CD14-positive monocyte (primary cell): ENCODE measurements around the gene PCNA. TPM values are rescaled to one million over a fixed set of nuclear protein-coding genes. Genes with fewer than 3 reads are reported as not detected.

Experiments
- DNase-seq, 3 donors: peaks; one replicate each; pipeline ENCODE4 v3.0.0-alpha.2; 2011 to 2022
- H2AFZ ChIP-seq: 2 replicates; pipeline ENCODE4 v1.6.0; 2012; ENCODE audit warnings: mild to moderate bottlenecking, low read depth, low read length, inconsistent platforms; ENCODE audit not compliant: insufficient read depth, poor library complexity, severe bottlenecking
- H3K27ac ChIP-seq, 2 donors: 1 replicate in 1 of 2; 2 replicates in 1 of 2; pipeline ENCODE4 v1.5.1; 2012 to 2013; ENCODE audit warnings: low read length in 2 of 2, control low read depth in 1 of 2, inconsistent platforms in 1 of 2, low read depth in 1 of 2, mild to moderate bottlenecking in 1 of 2
- H3K27me3 ChIP-seq, 2 donors: one replicate each; pipeline versions ENCODE4 v1.6.0 to v1.6.1; 2011 to 2013; ENCODE audit warnings: low read length in 2 of 2; ENCODE audit not compliant: control insufficient read depth in 2 of 2, insufficient read depth in 2 of 2
- H3K36me3 ChIP-seq, 2 donors: replicated peaks in 1 of 2; 1 replicate in 1 of 2; 2 replicates in 1 of 2; pipeline versions ENCODE4 v1.5.1 to v1.6.1; 2012 to 2013; ENCODE audit warnings: low read length in 2 of 2, control low read depth in 1 of 2, inconsistent platforms in 1 of 2, mild to moderate bottlenecking in 1 of 2; ENCODE audit not compliant: insufficient read depth in 2 of 2, control insufficient read depth in 1 of 2
- H3K4me1 ChIP-seq, 2 donors: 1 replicate in 1 of 2; 2 replicates in 1 of 2; pipeline versions ENCODE4 v1.5.1 to v1.6.1; 2012 to 2013; ENCODE audit warnings: low read length in 2 of 2, control low read depth in 1 of 2, inconsistent platforms in 1 of 2, mild to moderate bottlenecking in 1 of 2, moderate library complexity in 1 of 2; ENCODE audit not compliant: insufficient read depth in 2 of 2, control insufficient read depth in 1 of 2
- H3K4me2 ChIP-seq: replicated peaks from 2 replicates; pipeline ENCODE3; 2012; ENCODE audit warnings: low read length, moderate library complexity, mild to moderate bottlenecking; ENCODE audit not compliant: poor library complexity, severe bottlenecking; ENCODE audit errors: extremely low read depth
- H3K4me3 ChIP-seq, 3 experiments: fragments of 200-600 bp in 1 of 3; sonication (generic) in 1 of 3; replicated peaks in 1 of 3; 1 replicate in 2 of 3; 2 replicates in 1 of 3; pipeline ENCODE4 v1.5.1; 2011 to 2013; ENCODE audit warnings: low read length in 3 of 3, mild to moderate bottlenecking in 3 of 3, control low read depth in 2 of 3, low read depth in 2 of 3, inconsistent platforms in 1 of 3, moderate library complexity in 1 of 3
- H3K79me2 ChIP-seq: 2 replicates; pipeline ENCODE4 v1.6.0; 2012; ENCODE audit warnings: mild to moderate bottlenecking, control low read depth, inconsistent platforms, low read length, moderate library complexity; ENCODE audit not compliant: insufficient read depth
- H3K9ac ChIP-seq: 2 replicates; pipeline ENCODE4 v1.6.0; 2017; ENCODE audit warnings: low read length, mild to moderate bottlenecking; ENCODE audit not compliant: insufficient read depth, poor library complexity, severe bottlenecking
- H3K9me3 ChIP-seq, 2 donors: replicated peaks in 1 of 2; 1 replicate in 1 of 2; 2 replicates in 1 of 2; pipeline versions ENCODE4 v1.5.1 to v1.6.1; 2012 to 2013; ENCODE audit warnings: low read length in 2 of 2, control low read depth in 1 of 2; ENCODE audit not compliant: control insufficient read depth in 1 of 2, insufficient read depth in 1 of 2
- H4K20me1 ChIP-seq: 2 replicates; pipeline ENCODE4 v1.6.0; 2012; ENCODE audit warnings: mild to moderate bottlenecking, low read length, control low read depth, moderate library complexity; ENCODE audit not compliant: insufficient read depth
- H3K27ac Mint-ChIP-seq, 7 donors: one replicate each; pipeline ENCODE4 v1.8.0; 2020; ENCODE audit warnings: mild to moderate bottlenecking in 7 of 7, mixed read lengths in 7 of 7, moderate library complexity in 6 of 7, inconsistent platforms in 2 of 7
- H3K27me3 Mint-ChIP-seq, 3 donors: one replicate each; pipeline ENCODE4 v1.8.0; 2021 to 2022; ENCODE audit warnings: low read depth in 3 of 3, mild to moderate bottlenecking in 3 of 3, mixed read lengths in 3 of 3, moderate library complexity in 3 of 3, inconsistent platforms in 1 of 3
- H3K36me3 Mint-ChIP-seq, 2 donors: one replicate each; pipeline ENCODE4 v1.8.0; 2020; ENCODE audit warnings: mixed read lengths in 2 of 2, inconsistent platforms in 1 of 2, mild to moderate bottlenecking in 1 of 2
- H3K4me1 Mint-ChIP-seq: one replicate; pipeline ENCODE4 v1.8.0; 2020; ENCODE audit warnings: mild to moderate bottlenecking, mixed read lengths
- H3K4me3 Mint-ChIP-seq, 2 donors: one replicate each; pipeline ENCODE4 v1.8.0; 2020; ENCODE audit warnings: mild to moderate bottlenecking in 2 of 2, mixed read lengths in 2 of 2, moderate library complexity in 1 of 2
- H3K9me3 Mint-ChIP-seq, 7 donors: one replicate each; pipeline ENCODE4 v1.8.0; 2020 to 2022; ENCODE audit warnings: mixed read lengths in 7 of 7, mild to moderate bottlenecking in 6 of 7, moderate library complexity in 6 of 7, inconsistent platforms in 2 of 7
- WGBS: methylation state at CpG from one replicate; pipeline ENCODE4 v1.1.5; 2013; ENCODE audit warnings: missing lambda C conversion rate; ENCODE audit not compliant: insufficient coverage; 5-methylcytosine and 5-hydroxymethylcytosine counted together
- intact Hi-C, 2 donors: fragments of 100-400 bp; cut with micrococcal nuclease; formaldehyde crosslinking; loops; one replicate each; pipeline versions ENCODE4 v1.15.0 to v1.15.1; 2023
- polyA plus RNA-seq, 3 donors: library from polyadenylated mRNA; depleted of rRNA in 1 of 3; unstranded in 2 of 3; stranded (reverse) in 1 of 3; fragments of 300-500 nt in 2 of 3; fragments of >200 nt in 1 of 3; fragmentation: Illumina TruSeq in 2 of 3; gene quantifications; 1 replicate in 2 of 3; 2 replicates in 1 of 3; pipeline ENCODE4 v1.2.3, GENCODE V29; 2012 to 2021
- TF ChIP-seq, protein P1 (sequence below): fragments of 200-600 bp; IDR thresholded peaks from one replicate; pipeline ENCODE4 v1.8.0; 2022; ENCODE audit warnings: antibody characterized with exemption, mild to moderate bottlenecking

The PCNA gene
- polyA plus RNA-seq, 3 donors, result 27.9 to 35.0 (median 30.8) TPM

DNA sequence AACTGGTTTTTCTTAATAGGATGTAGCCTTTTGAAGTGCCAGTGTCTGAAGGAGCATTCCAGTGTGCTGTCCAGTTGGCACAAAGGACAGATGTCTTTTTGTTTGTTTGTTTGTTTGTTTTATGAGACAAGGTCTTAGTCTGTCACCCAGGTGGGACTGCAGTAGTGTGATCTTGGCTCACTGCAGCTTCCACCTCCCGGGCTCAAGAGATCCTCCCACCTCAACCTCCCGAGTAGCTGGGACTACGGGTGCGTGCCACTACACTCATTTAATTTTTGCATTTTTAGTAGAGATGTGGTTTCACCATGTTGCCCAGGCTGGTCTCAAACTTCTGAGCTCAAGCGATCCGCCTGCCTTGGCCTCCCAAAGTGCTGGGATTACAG, 34.8 kb upstream of the PCNA start:
- no peak for DNase-seq
- Histone ChIP-seq H3K4me1 (peaks cover 9 to 33% of the 10 kb centered on the region in 2 donors), H3K4me3 (no peak overlapping the region), H3K79me2 (peaks cover 97% of the 10 kb centered on the region), H3K9me3 (no peaks in the 10 kb centered on the region), H4K20me1 (peaks cover 62% of the 10 kb centered on the region), H3K4me2 (no peak overlapping the region), H3K27ac (no peak overlapping the region), H2AFZ (no peak overlapping the region), H3K36me3 (peaks cover 4 to 10% of the 10 kb centered on the region in 2 donors), H3K9ac (no peak overlapping the region), H3K27me3 (no peaks in the 10 kb centered on the region)
- WGBS, result 100% methylated on average over 4 of the region's 6 CpGs
- Mint-ChIP-seq H3K27ac (peak overlapping the region in 1 of 7 donors; percentile 43), H3K4me3 (no peak overlapping the region), H3K27me3 (no peaks in the 10 kb centered on the region), H3K36me3 (peaks cover 10 to 37% of the 10 kb centered on the region in 2 donors), H3K4me1 (peaks cover 36% of the 10 kb centered on the region), H3K9me3 (peaks cover 0 to 2% (median 0%) of the 10 kb centered on the region in 7 donors)
- intact Hi-C loops, result no loop called here
- TF ChIP-seq, protein P1, sequence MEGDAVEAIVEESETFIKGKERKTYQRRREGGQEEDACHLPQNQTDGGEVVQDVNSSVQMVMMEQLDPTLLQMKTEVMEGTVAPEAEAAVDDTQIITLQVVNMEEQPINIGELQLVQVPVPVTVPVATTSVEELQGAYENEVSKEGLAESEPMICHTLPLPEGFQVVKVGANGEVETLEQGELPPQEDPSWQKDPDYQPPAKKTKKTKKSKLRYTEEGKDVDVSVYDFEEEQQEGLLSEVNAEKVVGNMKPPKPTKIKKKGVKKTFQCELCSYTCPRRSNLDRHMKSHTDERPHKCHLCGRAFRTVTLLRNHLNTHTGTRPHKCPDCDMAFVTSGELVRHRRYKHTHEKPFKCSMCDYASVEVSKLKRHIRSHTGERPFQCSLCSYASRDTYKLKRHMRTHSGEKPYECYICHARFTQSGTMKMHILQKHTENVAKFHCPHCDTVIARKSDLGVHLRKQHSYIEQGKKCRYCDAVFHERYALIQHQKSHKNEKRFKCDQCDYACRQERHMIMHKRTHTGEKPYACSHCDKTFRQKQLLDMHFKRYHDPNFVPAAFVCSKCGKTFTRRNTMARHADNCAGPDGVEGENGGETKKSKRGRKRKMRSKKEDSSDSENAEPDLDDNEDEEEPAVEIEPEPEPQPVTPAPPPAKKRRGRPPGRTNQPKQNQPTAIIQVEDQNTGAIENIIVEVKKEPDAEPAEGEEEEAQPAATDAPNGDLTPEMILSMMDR, result no peak

DNA sequence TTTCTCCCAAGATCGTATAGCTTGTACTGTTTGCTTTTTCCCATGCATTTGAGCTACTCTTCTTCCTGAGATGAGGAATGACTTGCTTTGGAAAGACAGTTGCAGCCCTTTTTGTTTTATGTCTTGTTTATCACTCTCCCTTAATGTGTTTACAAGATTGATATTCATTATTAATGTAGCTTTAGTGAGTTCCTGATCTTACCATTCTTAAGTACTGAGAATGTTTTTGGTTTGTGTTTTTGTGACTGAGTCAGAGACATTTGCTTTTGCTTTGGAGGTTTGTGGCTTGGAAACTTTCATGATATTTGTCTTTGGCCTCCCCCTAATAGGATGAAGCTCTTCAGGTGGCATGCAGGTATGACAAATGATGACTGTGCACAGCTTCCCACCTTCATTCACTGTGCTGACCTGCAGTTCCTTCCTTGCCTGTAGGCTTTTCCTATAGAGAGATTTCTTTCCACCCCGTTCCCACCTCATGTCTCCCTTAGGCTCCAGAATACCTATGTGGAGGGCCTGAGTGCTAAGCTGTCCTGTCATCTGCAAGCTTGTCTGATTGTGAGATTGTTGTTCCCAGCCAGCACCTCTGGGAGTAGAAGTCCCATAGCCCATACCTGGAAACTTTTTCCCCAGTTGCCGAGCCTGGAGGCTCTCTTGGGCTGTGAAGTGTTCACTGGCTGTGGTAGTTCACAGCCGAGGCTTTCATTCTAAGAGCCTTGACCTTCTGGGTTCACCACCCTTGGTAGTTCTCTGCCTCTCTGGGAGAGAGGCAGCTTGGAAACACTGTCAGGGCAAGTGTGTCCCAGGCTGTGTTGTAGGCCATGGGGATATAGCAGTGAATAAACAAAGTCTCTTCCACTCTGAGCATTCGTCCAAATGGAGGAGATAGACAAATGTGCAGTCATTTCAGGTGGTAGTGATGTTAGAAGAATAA, 34.1 kb upstream of the PCNA start:
- Histone ChIP-seq H3K4me1 (peaks cover 9 to 32% of the 10 kb centered on the region in 2 donors), H3K27me3 (no peaks in the 10 kb centered on the region), H3K4me2 (no peak overlapping the region), H3K36me3 (peaks cover 4 to 10% of the 10 kb centered on the region in 2 donors), H3K79me2 (peaks cover 100% of the 10 kb centered on the region), H3K4me3 (no peak overlapping the region), H3K9me3 (no peaks in the 10 kb centered on the region), H2AFZ (no peak overlapping the region), H4K20me1 (peaks cover 62% of the 10 kb centered on the region), H3K27ac (no peak overlapping the region), H3K9ac (no peak overlapping the region)
- Mint-ChIP-seq H3K36me3 (peaks cover 10 to 38% of the 10 kb centered on the region in 2 donors), H3K9me3 (peaks cover 0 to 2% (median 0%) of the 10 kb centered on the region in 7 donors), H3K27ac (peak overlapping the region in 2 of 7 donors; percentile 20 to 72), H3K4me1 (peaks cover 36% of the 10 kb centered on the region), H3K27me3 (no peaks in the 10 kb centered on the region), H3K4me3 (no peak overlapping the region)
- DNase-seq, result no peak
- TF ChIP-seq, protein P1, result no peak
- intact Hi-C loops, result no loop called here
- WGBS, result 100% methylated on average over 2 of the region's 5 CpGs
